ENCODE measurements around the gene NUP62. TPM values are rescaled to one million over a fixed set of nuclear protein-coding genes. Genes with fewer than 3 reads are reported as not detected.

Gene NUP62
- total RNA-seq, 3 donors from 2014 or later = 172 to 189 (median 184) TPM

DNA sequence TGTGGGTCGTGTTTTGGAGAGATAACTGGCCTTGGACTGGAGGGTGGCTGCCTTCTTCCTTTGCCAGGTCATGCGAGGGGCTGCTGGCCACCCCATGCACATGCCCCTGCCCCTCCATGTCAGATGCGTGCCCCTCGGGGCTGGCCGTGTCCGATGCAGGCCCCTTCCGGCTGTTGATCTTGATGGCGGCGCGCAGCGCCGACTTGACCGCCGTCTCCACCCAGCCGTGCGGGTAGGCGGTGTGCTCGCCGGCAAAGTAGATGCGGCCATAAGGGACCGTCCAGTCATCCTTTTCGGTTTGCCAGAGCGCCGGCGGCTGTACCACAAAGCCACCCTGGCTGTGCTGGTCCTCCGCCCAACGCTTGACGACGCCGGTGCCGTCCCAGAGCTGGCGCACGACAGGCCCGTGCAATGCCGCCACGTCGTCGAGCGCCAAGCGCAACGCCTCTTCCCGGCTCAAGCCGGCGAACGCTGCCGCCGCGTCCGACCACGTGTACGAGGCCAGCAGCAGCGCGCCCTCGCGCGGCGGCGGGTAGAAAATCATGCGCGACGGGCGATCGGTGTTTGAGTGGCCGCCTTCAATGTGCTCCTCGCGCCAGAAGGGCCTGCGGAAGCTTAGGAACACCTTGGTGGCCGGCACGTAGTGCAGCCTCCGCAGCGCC, 39.5 kb downstream of the NUP62 start:
- Mint-ChIP-seq H3K36me3 (ENCODE audit: insufficient read depth) (peaks cover 10% of the 10 kb centered on the region), H3K9me3 (no peaks in the 10 kb centered on the region), H3K27me3 (ENCODE audit: low read depth) (no peaks in the 10 kb centered on the region), H3K4me1 (ENCODE audit: low read depth) (peaks cover 16% of the 10 kb centered on the region), H3K4me3 (peak overlapping the region; percentile 75)
- peak; percentile 71 for DNase-seq
- ATAC-seq = peak; percentile 75 to 76

DNA sequence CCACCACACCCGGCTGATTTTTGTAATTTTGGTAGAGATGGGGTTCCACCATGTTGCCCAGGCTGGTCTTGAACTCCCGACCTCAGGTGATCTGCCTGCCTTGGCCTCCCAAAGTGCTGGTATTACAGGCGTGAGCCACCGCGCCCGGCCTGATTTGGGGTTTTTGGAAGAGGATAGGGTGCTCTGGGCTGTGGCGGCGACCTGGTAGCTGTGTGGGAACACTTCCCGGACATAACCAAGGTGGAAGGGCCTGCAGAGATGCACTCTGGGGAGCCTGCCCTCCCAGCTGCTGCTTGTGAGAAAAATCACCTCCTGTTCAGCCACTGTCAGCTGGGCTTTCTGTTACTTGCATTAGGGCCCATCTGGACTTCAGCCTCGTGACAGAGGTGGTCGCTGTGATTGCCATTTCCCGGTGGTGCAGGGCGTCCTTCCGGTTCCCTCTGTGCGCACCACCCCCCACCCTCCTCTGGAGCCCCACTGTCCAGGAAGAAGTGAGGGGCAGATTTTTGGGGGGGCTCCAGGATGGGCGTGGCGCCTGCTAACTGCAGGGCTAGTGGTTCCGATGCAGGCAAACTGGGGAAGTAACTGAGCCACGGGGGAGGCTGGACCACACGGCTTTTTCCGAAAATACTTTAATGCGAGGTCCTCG, 40.1 kb downstream of the NUP62 start:
- ATAC-seq (no peak), DNase-seq (no peak)
- no peak overlapping the region for H3K4me3 Mint-ChIP-seq
- no peaks in the 10 kb centered on the region for H3K9me3 Mint-ChIP-seq
- H3K4me1 Mint-ChIP-seq (ENCODE audit: low read depth) = peaks cover 16% of the 10 kb centered on the region
- H3K27me3 Mint-ChIP-seq (ENCODE audit: low read depth) = no peaks in the 10 kb centered on the region
- peaks cover 15% of the 10 kb centered on the region for H3K36me3 Mint-ChIP-seq (ENCODE audit: insufficient read depth)

DNA sequence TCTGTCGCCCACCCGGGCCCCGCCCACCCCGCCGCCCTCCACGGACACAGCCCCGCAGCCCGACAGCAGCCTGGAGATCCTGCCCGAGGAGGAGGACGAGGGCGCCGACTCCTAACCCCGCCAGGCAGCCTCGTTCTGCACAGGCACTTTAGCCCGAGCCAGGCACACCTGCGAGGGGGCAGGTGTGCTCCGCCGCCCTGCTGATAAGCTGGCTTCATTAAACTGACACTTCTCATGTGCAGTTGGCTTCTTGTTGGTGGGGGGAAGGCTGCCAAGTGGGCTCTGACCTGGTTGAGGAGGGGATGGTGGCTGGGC, 40.8 kb downstream of the NUP62 start:
- ATAC-seq (no peak), DNase-seq (no peak)
- H3K9me3 Mint-ChIP-seq = no peaks in the 10 kb centered on the region
- peaks cover 12% of the 10 kb centered on the region for H3K4me1 Mint-ChIP-seq (ENCODE audit: low read depth)
- H3K36me3 Mint-ChIP-seq (ENCODE audit: insufficient read depth) = peaks cover 17% of the 10 kb centered on the region
- H3K4me3 Mint-ChIP-seq = no peak overlapping the region
- no peaks in the 10 kb centered on the region for H3K27me3 Mint-ChIP-seq (ENCODE audit: low read depth)

DNA sequence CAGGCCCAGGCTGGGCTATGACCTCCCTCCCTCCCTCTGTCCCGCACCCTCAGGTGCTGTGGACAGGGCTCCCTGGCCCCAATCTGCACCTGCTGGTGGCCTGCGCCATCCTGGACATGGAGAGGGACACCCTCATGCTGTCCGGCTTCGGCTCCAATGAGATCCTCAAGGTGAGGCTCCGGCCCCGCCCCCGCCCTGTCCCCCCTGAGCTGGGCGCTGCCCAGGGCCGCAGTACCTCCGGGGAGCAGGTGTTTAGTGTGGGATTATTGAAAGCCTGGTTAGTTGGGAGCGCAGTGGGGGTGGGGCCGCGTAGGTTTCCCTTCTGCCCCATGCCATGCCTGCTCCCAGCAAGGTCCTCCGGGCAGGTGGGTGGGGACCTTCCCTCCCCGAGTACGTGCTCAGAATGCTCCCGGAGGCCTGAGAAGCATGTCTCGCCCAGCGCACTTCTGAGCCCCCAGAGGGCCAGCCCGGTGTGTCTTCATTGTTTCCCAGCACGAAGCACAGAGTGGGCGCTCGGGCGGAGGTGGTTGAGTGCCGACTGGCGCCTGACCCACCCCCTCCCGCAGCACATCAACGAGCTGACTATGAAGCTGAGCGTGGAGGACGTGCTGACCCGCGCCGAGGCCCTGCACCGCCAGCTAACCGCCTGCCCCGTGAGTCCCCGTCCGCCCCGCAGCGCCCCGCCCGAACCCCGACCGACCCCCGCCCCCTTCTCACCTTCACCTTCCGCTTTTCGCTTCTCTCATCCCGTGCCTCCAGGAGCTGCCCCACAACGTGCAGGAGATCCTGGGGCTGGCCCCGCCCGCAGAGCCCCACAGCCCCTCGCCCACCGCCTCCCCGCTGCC, 41.4 kb downstream of the NUP62 start:
- peaks cover 9% of the 10 kb centered on the region for H3K4me1 Mint-ChIP-seq (ENCODE audit: low read depth)
- no peak overlapping the region for H3K4me3 Mint-ChIP-seq
- H3K36me3 Mint-ChIP-seq (ENCODE audit: insufficient read depth) = peaks cover 21% of the 10 kb centered on the region
- no peak for DNase-seq
- no peaks in the 10 kb centered on the region for H3K27me3 Mint-ChIP-seq (ENCODE audit: low read depth)
- no peaks in the 10 kb centered on the region for H3K9me3 Mint-ChIP-seq
- ATAC-seq = no peak

DNA sequence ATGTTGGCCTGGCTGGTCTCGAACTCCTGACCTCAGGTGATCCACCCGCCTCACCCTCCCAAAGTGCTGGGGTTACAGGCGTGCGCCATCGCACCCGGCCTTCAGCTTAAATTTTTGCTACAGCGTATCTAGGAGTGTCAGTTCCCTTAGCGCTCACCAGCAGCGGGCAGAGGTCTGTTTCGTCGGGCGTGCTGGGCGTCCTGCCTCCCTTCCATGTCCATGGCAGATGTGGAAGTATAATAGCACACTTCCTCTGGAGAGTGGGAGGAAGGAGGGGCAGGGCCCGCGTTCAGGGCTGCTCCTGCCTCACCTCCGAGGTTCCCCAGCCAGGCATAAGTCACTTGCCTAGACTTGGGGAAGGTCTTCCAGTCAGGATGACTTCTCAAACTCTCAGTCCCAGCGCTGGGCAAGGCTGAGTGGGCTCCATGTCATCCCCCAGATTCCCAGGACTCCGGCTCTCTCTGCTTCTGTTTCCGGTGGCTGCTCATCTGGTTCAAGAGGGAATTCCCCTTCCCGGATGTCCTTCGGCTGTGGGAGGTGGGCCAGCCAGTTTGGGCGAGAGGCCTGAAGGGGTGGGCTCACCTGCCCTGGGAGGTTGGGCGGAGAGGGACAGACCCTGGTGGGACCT, 42.2 kb downstream of the NUP62 start:
- Mint-ChIP-seq H3K36me3 (ENCODE audit: insufficient read depth) (peaks cover 24% of the 10 kb centered on the region), H3K27me3 (ENCODE audit: low read depth) (no peaks in the 10 kb centered on the region), H3K4me1 (ENCODE audit: low read depth) (peaks cover 7% of the 10 kb centered on the region), H3K9me3 (no peaks in the 10 kb centered on the region), H3K4me3 (no peak overlapping the region)
- DNase-seq (no peak), ATAC-seq (no peak)

DNA sequence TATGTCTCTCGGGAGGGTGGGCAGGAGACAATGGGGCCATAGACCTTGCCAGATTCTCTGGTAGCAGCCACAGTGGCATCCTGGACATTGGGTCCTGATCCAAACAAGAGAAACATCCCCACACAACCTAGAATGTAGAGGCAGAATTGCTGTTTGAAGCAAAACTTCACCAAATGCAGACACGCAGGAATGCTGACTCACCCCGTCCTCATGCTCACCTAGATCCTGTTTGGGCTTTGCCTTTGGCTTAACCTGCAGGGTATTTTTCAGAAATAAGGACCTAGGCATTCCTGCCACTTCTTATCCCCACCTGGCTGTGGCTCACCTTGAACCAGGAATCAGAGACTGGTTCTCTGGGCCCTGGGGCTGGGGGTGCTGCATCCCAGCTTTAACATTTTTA, 44.5 kb downstream of the NUP62 start:
- Mint-ChIP-seq H3K4me3 (no peak overlapping the region), H3K4me1 (ENCODE audit: low read depth) (no peaks in the 10 kb centered on the region), H3K27me3 (ENCODE audit: low read depth) (no peaks in the 10 kb centered on the region), H3K9me3 (no peaks in the 10 kb centered on the region), H3K36me3 (ENCODE audit: insufficient read depth) (peaks cover 30% of the 10 kb centered on the region)
- ATAC-seq = no peak
- no peak for DNase-seq

DNA sequence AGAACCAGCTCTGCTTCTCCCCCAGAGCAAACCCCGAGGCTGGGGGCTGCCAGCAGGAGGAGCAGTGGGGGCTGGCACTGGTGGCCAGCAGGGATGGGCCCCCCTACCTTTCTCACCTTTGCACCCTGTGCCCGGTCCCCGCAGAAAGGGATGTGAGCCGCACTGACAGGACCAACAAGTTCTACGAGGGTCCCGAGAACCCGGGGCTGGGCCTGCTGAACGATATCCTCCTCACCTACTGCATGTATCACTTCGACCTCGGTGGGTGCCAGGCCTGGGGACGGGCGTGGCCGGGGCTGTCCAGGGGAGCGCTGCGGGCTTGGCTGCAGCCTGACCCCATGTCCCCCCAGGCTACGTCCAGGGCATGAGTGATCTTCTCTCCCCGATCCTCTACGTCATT, 45.2 kb downstream of the NUP62 start:
- no peaks in the 10 kb centered on the region for H3K27me3 Mint-ChIP-seq (ENCODE audit: low read depth)
- H3K36me3 Mint-ChIP-seq (ENCODE audit: insufficient read depth) = peaks cover 30% of the 10 kb centered on the region
- DNase-seq = no peak
- no peaks in the 10 kb centered on the region for H3K9me3 Mint-ChIP-seq
- H3K4me3 Mint-ChIP-seq = no peak overlapping the region
- peaks cover 2% of the 10 kb centered on the region for H3K4me1 Mint-ChIP-seq (ENCODE audit: low read depth)
- no peak for ATAC-seq

DNA sequence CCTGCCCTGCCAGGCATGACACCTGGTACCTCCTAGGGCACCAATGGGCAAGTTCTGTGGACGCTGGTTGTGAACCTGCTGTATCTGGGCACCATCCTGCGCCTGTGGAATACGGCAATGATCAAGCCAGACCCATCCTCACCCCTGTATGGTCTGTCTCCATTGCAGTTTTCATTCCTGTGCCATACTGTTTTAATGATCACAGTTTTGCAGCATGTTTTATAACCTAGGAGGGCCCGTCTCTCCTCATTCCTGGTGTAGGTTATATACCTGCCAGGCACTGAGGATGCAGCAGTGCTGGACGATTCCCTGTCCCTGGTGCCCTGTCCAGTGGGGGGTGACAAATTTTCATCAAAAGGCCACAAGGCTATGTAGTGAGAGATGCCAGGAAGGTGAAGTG, 46.2 kb downstream of the NUP62 start:
- no peak for ATAC-seq
- H3K27me3 Mint-ChIP-seq (ENCODE audit: low read depth) = no peaks in the 10 kb centered on the region

DNA sequence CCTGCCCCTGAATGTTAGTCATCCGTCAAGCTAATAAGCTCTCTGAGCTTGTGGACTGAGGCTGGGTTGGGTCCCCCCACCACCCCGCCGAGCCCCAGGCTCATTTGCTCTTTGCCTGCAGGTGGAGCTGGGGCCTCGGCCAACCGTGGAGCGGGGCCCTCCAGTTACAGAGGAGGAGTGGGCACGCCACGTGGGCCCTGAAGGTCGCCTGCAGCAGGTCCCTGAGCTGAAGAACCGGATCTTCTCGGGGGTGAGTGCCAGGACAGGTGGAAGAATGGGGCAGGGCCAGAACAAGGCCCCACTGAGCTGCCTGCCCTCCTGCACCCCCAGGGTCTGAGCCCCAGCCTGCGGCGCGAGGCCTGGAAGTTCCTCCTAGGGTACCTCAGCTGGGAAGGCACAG, 46.7 kb downstream of the NUP62 start:
- no peak for ATAC-seq
- H3K9me3 Mint-ChIP-seq = no peaks in the 10 kb centered on the region
- peaks cover 14% of the 10 kb centered on the region for H3K4me1 Mint-ChIP-seq (ENCODE audit: low read depth)
- H3K36me3 Mint-ChIP-seq (ENCODE audit: insufficient read depth) = peaks cover 32% of the 10 kb centered on the region
- no peaks in the 10 kb centered on the region for H3K27me3 Mint-ChIP-seq (ENCODE audit: low read depth)
- H3K4me3 Mint-ChIP-seq = no peak overlapping the region
- DNase-seq = no peak

More for the DNA sequence above, 46.2 kb downstream of the NUP62 start:
- Mint-ChIP-seq H3K36me3 (ENCODE audit: insufficient read depth) (peaks cover 30% of the 10 kb centered on the region), H3K9me3 (no peaks in the 10 kb centered on the region), H3K4me1 (ENCODE audit: low read depth) (peaks cover 12% of the 10 kb centered on the region), H3K4me3 (no peak overlapping the region)
- DNase-seq = no peak

DNA sequence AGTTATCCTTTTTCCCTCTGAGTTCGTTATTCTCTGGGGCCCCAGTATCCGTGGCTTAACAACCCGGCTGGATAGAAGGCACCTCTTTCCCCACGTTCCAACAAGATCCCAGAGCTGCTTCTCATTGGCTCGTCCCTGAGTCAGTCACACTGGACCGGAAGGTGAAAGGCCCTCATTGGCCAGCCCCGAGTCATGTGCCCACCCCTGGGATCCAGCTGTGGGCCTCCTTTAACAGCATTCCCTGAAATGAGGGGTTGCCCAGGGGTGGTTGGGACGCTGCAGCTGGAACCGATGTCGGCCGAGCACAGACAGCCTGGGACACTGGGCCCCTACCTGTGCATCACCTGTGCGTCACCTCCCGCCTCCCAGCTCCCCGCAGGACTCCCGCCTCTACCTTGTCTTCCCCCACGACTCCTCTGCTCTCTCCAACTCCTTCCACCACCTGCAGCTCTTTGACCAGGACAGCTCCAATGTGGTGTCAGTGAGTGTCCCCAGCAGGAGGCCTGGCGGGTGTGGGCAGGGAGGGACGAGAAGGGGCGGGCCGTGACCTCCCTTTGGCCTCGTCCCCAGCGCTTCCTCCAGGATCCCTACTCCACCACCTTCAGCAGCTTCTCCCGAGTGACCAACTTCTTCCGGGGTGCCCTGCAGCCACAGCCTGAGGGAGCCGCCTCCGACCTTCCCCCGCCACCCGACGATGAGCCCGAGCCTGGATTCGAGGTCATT, 47.5 kb downstream of the NUP62 start:
- DNase-seq (no peak), ATAC-seq (no peak)
- peaks cover 14% of the 10 kb centered on the region for H3K4me1 Mint-ChIP-seq (ENCODE audit: low read depth)
- peaks cover 32% of the 10 kb centered on the region for H3K36me3 Mint-ChIP-seq (ENCODE audit: insufficient read depth)
- H3K4me3 Mint-ChIP-seq = no peak overlapping the region
- H3K27me3 Mint-ChIP-seq (ENCODE audit: low read depth) = no peaks in the 10 kb centered on the region
- no peaks in the 10 kb centered on the region for H3K9me3 Mint-ChIP-seq

DNA sequence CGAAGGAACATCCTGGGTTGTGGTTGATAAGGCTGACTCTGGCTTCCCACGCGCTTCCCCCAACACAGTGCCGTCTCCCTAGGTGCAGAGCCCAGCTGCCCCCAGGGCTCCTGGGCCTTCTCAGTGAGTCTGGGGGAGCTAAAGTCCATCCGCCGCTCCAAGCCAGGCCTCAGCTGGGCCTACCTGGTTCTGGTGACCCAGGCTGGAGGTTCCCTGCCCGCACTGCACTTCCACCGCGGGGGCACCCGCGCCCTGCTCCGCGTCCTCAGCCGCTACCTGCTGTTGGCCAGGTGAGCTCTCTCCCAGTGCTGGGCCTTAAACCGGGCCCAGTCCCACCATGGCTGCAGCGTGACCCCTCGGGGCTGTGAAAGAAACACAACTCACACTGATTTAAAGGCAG, 48.1 kb downstream of the NUP62 start:
- Mint-ChIP-seq H3K4me3 (no peak overlapping the region), H3K27me3 (ENCODE audit: low read depth) (no peaks in the 10 kb centered on the region), H3K9me3 (no peaks in the 10 kb centered on the region), H3K4me1 (ENCODE audit: low read depth) (peaks cover 14% of the 10 kb centered on the region), H3K36me3 (ENCODE audit: insufficient read depth) (peaks cover 28% of the 10 kb centered on the region)
- DNase-seq (no peak), ATAC-seq (no peak)

DNA sequence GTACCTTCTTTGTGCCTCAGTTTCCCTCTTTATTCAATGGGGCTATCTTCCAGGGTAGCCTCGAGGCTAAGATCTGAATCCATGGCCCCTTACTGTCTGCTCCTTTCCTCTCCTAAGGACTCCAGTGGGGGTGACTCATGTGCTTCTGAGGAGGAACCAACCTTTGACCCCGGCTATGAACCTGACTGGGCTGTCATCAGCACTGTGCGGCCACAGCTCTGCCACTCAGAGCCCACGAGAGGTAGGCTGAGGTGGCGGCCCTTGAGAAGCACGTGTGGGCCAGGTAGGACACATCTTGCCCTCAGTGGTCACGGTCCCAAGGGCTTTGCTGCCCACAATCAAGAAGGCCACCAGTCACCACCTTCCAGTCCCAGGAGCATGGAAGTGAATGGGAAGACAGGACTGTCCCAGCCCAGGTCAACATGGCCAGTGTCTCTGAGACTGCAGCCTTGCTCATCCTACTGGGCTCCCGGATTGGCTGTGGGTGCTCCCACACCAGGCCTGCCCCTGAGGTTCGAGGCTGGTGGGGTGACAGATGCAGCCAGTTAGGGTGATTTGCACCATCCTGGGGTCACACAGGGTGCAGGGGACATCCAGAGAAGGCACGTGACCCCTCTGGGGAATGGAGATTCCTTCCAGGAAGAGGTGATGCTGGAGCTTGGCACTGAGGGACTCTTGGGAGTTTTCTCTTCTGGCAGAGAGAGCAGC, 49.0 kb downstream of the NUP62 start:
- H3K4me1 Mint-ChIP-seq (ENCODE audit: low read depth) = peaks cover 19% of the 10 kb centered on the region
- H3K36me3 Mint-ChIP-seq (ENCODE audit: insufficient read depth) = peaks cover 25% of the 10 kb centered on the region
- DNase-seq (no peak), ATAC-seq (no peak)
- no peaks in the 10 kb centered on the region for H3K27me3 Mint-ChIP-seq (ENCODE audit: low read depth)
- H3K4me3 Mint-ChIP-seq = no peak overlapping the region
- H3K9me3 Mint-ChIP-seq = no peaks in the 10 kb centered on the region

DNA sequence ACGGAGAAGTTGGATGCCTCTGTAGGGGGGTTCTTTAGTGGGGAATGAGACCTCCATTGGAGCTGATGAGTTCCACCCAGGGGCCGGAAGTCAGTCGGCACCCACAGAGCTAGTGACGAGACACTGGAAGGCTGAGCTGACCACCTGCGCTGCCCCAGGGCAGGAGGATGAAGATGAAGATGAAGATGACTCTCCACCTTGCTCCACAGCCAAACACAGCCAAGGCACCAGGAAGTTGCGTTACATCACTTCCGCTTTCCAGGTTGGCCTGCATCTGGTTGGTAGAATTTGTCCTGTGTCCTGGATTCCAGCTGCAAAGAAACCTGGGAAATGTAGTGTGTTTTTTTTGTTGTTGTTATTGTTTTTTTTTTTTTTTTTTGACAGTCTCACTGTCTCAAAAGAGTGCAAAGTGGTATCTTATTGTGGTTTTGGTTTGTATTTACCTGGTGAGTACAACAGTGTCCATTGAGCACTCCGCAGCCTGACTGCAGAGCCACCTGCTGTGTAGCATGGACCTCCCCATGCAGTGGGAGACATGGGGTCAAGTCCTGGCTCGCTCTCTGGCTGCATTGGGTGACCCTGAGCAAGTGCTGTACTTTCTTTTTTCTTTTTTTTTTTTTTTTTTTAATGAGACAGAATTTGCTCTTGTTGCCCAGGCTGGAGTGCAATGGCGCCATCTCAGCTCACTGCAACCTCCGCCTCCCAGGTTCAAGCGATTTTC, 49.9 kb downstream of the NUP62 start:
- DNase-seq = no peak
- Mint-ChIP-seq H3K4me3 (no peak overlapping the region), H3K36me3 (ENCODE audit: insufficient read depth) (peaks cover 18% of the 10 kb centered on the region)

More for the DNA sequence above, 49.9 kb downstream of the NUP62 start:
- H3K9me3 Mint-ChIP-seq = no peaks in the 10 kb centered on the region
- H3K4me1 Mint-ChIP-seq (ENCODE audit: low read depth) = peaks cover 23% of the 10 kb centered on the region
- H3K27me3 Mint-ChIP-seq (ENCODE audit: low read depth) = no peaks in the 10 kb centered on the region
- no peak for ATAC-seq
